Tibial nerve (tissue), 4 donors: ENCODE measurements around the gene GARRE1.

Experiments used
- EP300 ChIP-seq, 2 donors: sonication (generic); formaldehyde crosslinking; IDR thresholded peaks; one replicate each; pipeline ENCODE4 v1.6.1; 2017; ENCODE audit warnings: antibody characterized with exemption in 2 of 2, mild to moderate bottlenecking in 1 of 2
- POLR2A ChIP-seq, 2 donors: fragments of 450-650 bp; IDR thresholded peaks; one replicate each; pipeline ENCODE4 v1.6.1; 2017; ENCODE audit warnings: antibody characterized with exemption in 2 of 2, mild to moderate bottlenecking in 2 of 2, moderate library complexity in 2 of 2
- TF ChIP-seq, protein P1 (sequence below), 5 experiments: fragments of 200-600 bp in 3 of 5; fragments of 450-650 bp in 2 of 5; sonication (generic) in 3 of 5; IDR thresholded peaks; one replicate each; pipeline ENCODE4 v1.5.1; 2016 to 2019; ENCODE audit warnings: antibody characterized with exemption in 5 of 5, mild to moderate bottlenecking in 3 of 5, moderate library complexity in 2 of 5

DNA sequence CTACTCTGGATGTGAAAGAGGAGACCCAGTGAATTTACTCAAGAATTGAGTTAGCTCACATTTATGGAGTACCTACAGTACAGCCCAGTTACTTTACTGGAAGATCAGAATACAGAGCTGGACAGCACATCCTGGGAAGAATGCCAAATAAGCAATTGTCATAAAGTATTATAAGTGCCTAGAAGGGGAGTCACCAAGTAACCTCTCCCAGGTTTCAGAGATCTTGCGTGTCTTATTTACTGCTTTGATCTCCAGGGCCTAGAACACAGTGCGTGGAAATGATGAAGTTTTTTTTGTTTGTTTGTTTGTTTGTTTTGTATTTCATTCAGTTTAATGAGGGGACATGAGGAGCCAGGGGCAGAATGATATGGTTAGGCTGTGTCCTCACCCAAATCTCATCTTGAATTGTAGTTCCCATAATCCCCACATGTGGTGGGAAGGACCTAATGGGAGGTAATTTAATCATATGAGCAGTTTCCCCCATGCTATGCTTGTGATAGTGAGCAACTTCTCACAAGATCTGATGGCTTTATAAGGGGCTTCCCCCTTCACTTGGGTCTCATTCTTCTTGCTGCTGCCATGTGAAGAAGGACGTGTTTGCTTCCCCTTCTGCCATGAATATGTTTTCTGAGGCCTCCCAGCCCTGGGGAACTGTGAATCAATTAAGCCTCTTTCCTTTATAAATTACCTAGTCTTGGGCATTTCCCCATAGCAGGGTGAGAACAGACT lies 5.2 kb downstream of the GARRE1 start:
- TF ChIP-seq POLR2A (IDR thresholded peaks at IDR 0.05) (no peak), EP300 (IDR thresholded peaks at IDR 0.05) (no peak)
- TF ChIP-seq, protein P1, sequence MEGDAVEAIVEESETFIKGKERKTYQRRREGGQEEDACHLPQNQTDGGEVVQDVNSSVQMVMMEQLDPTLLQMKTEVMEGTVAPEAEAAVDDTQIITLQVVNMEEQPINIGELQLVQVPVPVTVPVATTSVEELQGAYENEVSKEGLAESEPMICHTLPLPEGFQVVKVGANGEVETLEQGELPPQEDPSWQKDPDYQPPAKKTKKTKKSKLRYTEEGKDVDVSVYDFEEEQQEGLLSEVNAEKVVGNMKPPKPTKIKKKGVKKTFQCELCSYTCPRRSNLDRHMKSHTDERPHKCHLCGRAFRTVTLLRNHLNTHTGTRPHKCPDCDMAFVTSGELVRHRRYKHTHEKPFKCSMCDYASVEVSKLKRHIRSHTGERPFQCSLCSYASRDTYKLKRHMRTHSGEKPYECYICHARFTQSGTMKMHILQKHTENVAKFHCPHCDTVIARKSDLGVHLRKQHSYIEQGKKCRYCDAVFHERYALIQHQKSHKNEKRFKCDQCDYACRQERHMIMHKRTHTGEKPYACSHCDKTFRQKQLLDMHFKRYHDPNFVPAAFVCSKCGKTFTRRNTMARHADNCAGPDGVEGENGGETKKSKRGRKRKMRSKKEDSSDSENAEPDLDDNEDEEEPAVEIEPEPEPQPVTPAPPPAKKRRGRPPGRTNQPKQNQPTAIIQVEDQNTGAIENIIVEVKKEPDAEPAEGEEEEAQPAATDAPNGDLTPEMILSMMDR (IDR thresholded peaks at IDR 0.05), result no peak
